T-helper 1 cell treated with Interleukin-12 subunit alpha and Interleukin-12 subunit beta and Interleukin-4 antibody, amounts not matched to agents 30 μg/mL and 1 μg/mL, for 36 hours (primary cell): ENCODE measurements around the gene ARIH1.

Source experiments
- H3K27ac Mint-ChIP-seq: one replicate; pipeline ENCODE4 v1.8.0; 2021; ENCODE audit warnings: mild to moderate bottlenecking, mixed read lengths
- H3K27me3 Mint-ChIP-seq: one replicate; pipeline ENCODE4 v1.8.0; 2021; ENCODE audit warnings: low read depth, mixed read lengths
- H3K36me3 Mint-ChIP-seq: one replicate; pipeline ENCODE4 v1.8.0; 2021; ENCODE audit warnings: low read depth, mixed read lengths
- H3K4me1 Mint-ChIP-seq: one replicate; pipeline ENCODE4 v1.8.0; 2021; ENCODE audit warnings: low read depth, mixed read lengths
- H3K4me3 Mint-ChIP-seq: one replicate; pipeline ENCODE4 v1.8.0; 2021; ENCODE audit warnings: mild to moderate bottlenecking, moderate library complexity, mixed read lengths
- H3K9me3 Mint-ChIP-seq: one replicate; pipeline ENCODE4 v1.8.0; 2021; ENCODE audit warnings: mixed read lengths

The ARIH1 gene

GRCh38 chr15:72496783-72497182 is 22.7 kb downstream of the ARIH1 start:
- Mint-ChIP-seq H3K4me1 (peaks cover 9% of the 10 kb centered on the region), H3K27ac (no peak overlapping the region), H3K4me3 (no peak overlapping the region), H3K36me3 (peaks cover 2% of the 10 kb centered on the region), H3K27me3 (no peaks in the 10 kb centered on the region), H3K9me3 (no peaks in the 10 kb centered on the region)

- H3K9me3 Mint-ChIP-seq = no peaks in the 10 kb centered on the region
- H3K4me3 Mint-ChIP-seq = no peak overlapping the region
- peaks cover 2% of the 10 kb centered on the region for H3K36me3 Mint-ChIP-seq
- H3K27ac Mint-ChIP-seq = no peak overlapping the region
- H3K4me1 Mint-ChIP-seq = peaks cover 9% of the 10 kb centered on the region
- H3K27me3 Mint-ChIP-seq = no peaks in the 10 kb centered on the region
Measured at GRCh38 chr15:72497402-72497801, 23.3 kb downstream of the ARIH1 start.

GRCh38 chr15:72502220-72502809 is 28.2 kb downstream of the ARIH1 start:
- H3K36me3 Mint-ChIP-seq = peaks cover 5% of the 10 kb centered on the region
- no peaks in the 10 kb centered on the region for H3K9me3 Mint-ChIP-seq
- no peak overlapping the region for H3K4me3 Mint-ChIP-seq
- H3K27me3 Mint-ChIP-seq = no peaks in the 10 kb centered on the region
- H3K27ac Mint-ChIP-seq = no peak overlapping the region
- peaks cover 20% of the 10 kb centered on the region for H3K4me1 Mint-ChIP-seq

DNA sequence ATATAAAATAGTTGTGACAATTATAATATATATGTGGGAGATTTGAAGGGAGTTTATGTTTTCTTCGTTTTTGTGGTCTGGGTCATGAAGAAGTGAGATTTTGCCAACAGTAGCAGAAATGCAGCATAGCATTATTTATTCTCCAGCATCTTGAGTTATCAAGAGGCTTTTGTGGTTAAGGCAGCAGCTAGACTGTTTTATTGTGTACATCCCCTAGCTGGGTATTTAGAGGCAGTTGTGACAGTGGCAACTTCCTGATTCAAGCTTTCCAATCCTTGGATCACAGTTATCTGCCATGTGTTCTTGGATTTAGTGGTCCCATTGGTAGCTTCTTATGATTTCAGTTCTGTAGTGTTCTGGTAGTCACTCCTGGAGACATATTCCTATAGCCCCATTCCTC is 29.0 kb downstream of the ARIH1 start:
- H3K4me3 Mint-ChIP-seq = no peak overlapping the region
- H3K27ac Mint-ChIP-seq = no peak overlapping the region
- H3K4me1 Mint-ChIP-seq = peaks cover 20% of the 10 kb centered on the region
- H3K36me3 Mint-ChIP-seq = peaks cover 5% of the 10 kb centered on the region
- no peaks in the 10 kb centered on the region for H3K9me3 Mint-ChIP-seq
- H3K27me3 Mint-ChIP-seq = no peaks in the 10 kb centered on the region

- peaks cover 18% of the 10 kb centered on the region for H3K4me1 Mint-ChIP-seq
- no peak overlapping the region for H3K27ac Mint-ChIP-seq
Measured at GRCh38 chr15:72507402-72508092, 33.4 kb downstream of the ARIH1 start.

GRCh38 chr15:72509484-72509883 is 35.4 kb downstream of the ARIH1 start:
- Mint-ChIP-seq H3K4me1 (peaks cover 9% of the 10 kb centered on the region), H3K4me3 (no peak overlapping the region), H3K9me3 (no peaks in the 10 kb centered on the region), H3K27me3 (no peaks in the 10 kb centered on the region), H3K27ac (no peak overlapping the region), H3K36me3 (peaks cover 4% of the 10 kb centered on the region)

More at GRCh38 chr15:72507402-72508092, 33.4 kb downstream of the ARIH1 start:
- no peak overlapping the region for H3K4me3 Mint-ChIP-seq
- peaks cover 4% of the 10 kb centered on the region for H3K36me3 Mint-ChIP-seq
- H3K9me3 Mint-ChIP-seq = no peaks in the 10 kb centered on the region
- no peaks in the 10 kb centered on the region for H3K27me3 Mint-ChIP-seq

- H3K4me1 Mint-ChIP-seq = peaks cover 7% of the 10 kb centered on the region
- H3K27ac Mint-ChIP-seq = no peak overlapping the region
- H3K4me3 Mint-ChIP-seq = no peak overlapping the region
Measured at GRCh38 chr15:72511536-72511935, 37.4 kb downstream of the ARIH1 start.

DNA sequence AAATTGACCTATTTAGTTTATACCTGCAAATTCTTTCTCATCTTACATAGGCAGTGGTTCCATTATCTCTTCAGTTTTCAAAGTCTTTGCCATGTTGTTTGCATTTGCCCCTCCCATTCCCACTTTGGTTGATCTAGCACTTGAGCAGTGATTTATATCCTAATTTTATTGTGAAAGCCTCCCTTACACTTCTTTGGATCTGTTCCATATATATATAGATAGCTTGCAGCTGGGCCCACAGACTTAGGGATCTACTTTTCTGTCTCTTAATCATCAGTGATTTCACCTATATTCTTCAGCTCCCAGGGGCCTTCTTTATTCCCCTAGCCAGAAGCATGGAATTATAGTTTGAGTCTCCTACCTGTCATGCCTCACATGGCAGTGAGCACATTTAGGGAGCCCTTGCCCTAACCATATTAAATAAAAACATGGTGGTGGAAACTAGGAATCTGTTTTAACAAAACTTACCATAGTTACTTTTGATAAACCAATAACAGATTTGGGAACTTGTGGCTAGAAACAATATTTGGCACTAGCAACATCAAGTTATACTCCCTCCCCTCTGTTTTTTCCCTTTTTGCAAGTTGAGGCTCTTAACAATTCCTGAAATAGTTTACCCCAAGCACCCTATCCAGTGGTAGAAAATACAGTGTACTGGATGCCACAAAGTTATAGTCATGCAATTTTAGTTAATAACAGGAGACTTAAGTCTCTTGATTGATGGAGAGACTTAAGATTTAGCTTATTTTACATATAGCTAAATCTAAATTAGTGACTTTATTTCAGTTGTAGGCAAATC is 41.7 kb downstream of the ARIH1 start:
- Mint-ChIP-seq H3K9me3 (no peaks in the 10 kb centered on the region), H3K27me3 (no peaks in the 10 kb centered on the region), H3K36me3 (peaks cover 5% of the 10 kb centered on the region), H3K27ac (no peak overlapping the region), H3K4me1 (peaks cover 18% of the 10 kb centered on the region), H3K4me3 (no peak overlapping the region)

More at GRCh38 chr15:72511536-72511935, 37.4 kb downstream of the ARIH1 start:
- peaks cover 5% of the 10 kb centered on the region for H3K36me3 Mint-ChIP-seq
- H3K27me3 Mint-ChIP-seq = no peaks in the 10 kb centered on the region
- H3K9me3 Mint-ChIP-seq = no peaks in the 10 kb centered on the region

GRCh38 chr15:72516777-72517176 is 42.6 kb downstream of the ARIH1 start:
- Mint-ChIP-seq H3K4me3 (no peak overlapping the region), H3K27me3 (no peaks in the 10 kb centered on the region), H3K9me3 (no peaks in the 10 kb centered on the region), H3K4me1 (peaks cover 18% of the 10 kb centered on the region), H3K36me3 (peaks cover 4% of the 10 kb centered on the region), H3K27ac (no peak overlapping the region)

DNA sequence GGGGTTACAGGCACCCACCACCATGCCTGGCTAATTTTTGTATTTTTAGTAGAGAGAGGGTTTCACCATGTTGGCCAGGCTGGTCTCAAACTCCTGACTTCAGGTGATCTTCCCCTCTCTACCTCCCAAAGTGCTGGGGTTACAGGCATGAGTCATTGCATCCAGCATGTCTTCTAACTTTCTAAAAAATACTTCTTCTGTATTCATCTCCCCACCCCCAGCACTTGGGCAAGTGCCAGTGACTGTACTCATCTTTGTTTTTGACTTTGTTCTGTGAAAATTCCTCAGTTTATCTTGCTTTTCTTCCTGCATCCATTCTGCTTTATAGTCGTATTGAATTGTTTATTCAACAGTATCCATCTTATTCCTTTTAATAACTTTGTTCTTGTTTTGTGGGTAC is 47.6 kb downstream of the ARIH1 start:
- Mint-ChIP-seq H3K4me3 (no peak overlapping the region), H3K27ac (no peak overlapping the region), H3K9me3 (no peaks in the 10 kb centered on the region), H3K27me3 (no peaks in the 10 kb centered on the region), H3K4me1 (peaks cover 11% of the 10 kb centered on the region), H3K36me3 (peaks cover 6% of the 10 kb centered on the region)

GRCh38 chr15:72532991-72533601 is 59.0 kb downstream of the ARIH1 start:
- Mint-ChIP-seq H3K36me3 (no peaks in the 10 kb centered on the region), H3K9me3 (no peaks in the 10 kb centered on the region), H3K27ac (no peak overlapping the region), H3K4me3 (no peak overlapping the region), H3K27me3 (no peaks in the 10 kb centered on the region), H3K4me1 (peaks cover 29% of the 10 kb centered on the region)

GRCh38 chr15:72534523-72534922 is 60.4 kb downstream of the ARIH1 start:
- Mint-ChIP-seq H3K9me3 (peaks cover 5% of the 10 kb centered on the region), H3K27ac (no peak overlapping the region), H3K4me1 (peaks cover 29% of the 10 kb centered on the region), H3K36me3 (peaks cover 5% of the 10 kb centered on the region), H3K27me3 (no peaks in the 10 kb centered on the region), H3K4me3 (no peak overlapping the region)

GRCh38 chr15:72535911-72536310 is 61.8 kb downstream of the ARIH1 start:
- Mint-ChIP-seq H3K4me1 (peaks cover 27% of the 10 kb centered on the region), H3K27me3 (no peaks in the 10 kb centered on the region), H3K4me3 (no peak overlapping the region), H3K9me3 (peaks cover 9% of the 10 kb centered on the region), H3K36me3 (peaks cover 14% of the 10 kb centered on the region), H3K27ac (no peak overlapping the region)

- Mint-ChIP-seq H3K27me3 (no peaks in the 10 kb centered on the region), H3K27ac (no peak overlapping the region), H3K9me3 (peaks cover 9% of the 10 kb centered on the region), H3K4me1 (peaks cover 27% of the 10 kb centered on the region), H3K36me3 (peaks cover 15% of the 10 kb centered on the region), H3K4me3 (no peak overlapping the region)
Measured at GRCh38 chr15:72536506-72536905, 62.4 kb downstream of the ARIH1 start.
